HEK293 (cell line): ENCODE results near the gene NUDT8.
"Not testable (repeated sequence)": the region's sequence is repeated elsewhere in the genome, so short reads cannot be mapped to it uniquely, and the experiment has no call there.

Experiments
- CTCF ChIA-PET: fragments of 350-600 bp; formaldehyde crosslinking; extraction: SDS; loops from one replicate; lab custom pipeline; 2021; ENCODE audit warnings: antibody characterized with exemption; lab: Yijun Ruan, JAX
- POLR2A ChIA-PET: fragments of 300-600 bp; formaldehyde crosslinking; extraction: SDS; loops from one replicate; lab custom pipeline; 2020; ENCODE audit warnings: antibody characterized with exemption, inconsistent platforms; lab: Yijun Ruan, JAX
- H3K27ac ChIP-seq: fragments of 200-500 bp; sonication (Bioruptor generic); 2 replicates; pipeline ENCODE4 v1.5.1; 2014; ENCODE audit warnings: low read depth, low read length, control low read depth, inconsistent platforms; ENCODE audit errors: extremely low read depth
- H3K36me3 ChIP-seq, 2 experiments: fragments of 200-500 bp in 1 of 2; sonication (Bioruptor generic) in 1 of 2; 1 replicate in 1 of 2; 2 replicates in 1 of 2; pipeline ENCODE4 v1.5.1; 2014 to 2017; ENCODE audit warnings: inconsistent platforms in 2 of 2, low read length in 2 of 2; ENCODE audit not compliant: control insufficient read depth in 2 of 2, insufficient read depth in 1 of 2
- H3K4me1 ChIP-seq: fragments of 200-500 bp; sonication (Bioruptor generic); 2 replicates; pipeline ENCODE4 v1.5.1; 2014; ENCODE audit warnings: mild to moderate bottlenecking, low read length, inconsistent platforms; ENCODE audit not compliant: control insufficient read depth, insufficient read depth
- H3K4me3 ChIP-seq: 2 replicates; pipeline ENCODE4 v1.5.1; 2011; ENCODE audit warnings: low read depth, mild to moderate bottlenecking, control low read depth, low read length, moderate library complexity
- H3K9me3 ChIP-seq: fragments of 200-500 bp; sonication (Bioruptor generic); 2 replicates; pipeline ENCODE4 v1.5.1; 2014; ENCODE audit warnings: low read depth, low read length, inconsistent platforms; ENCODE audit not compliant: control insufficient read depth, insufficient read depth
- KLF1 ChIP-seq: fragments of 450-650 bp; formaldehyde crosslinking; IDR thresholded peaks from 2 replicates; pipeline ENCODE4 v1.5.1; 2016; ENCODE audit warnings: missing biosample characterization, missing genetic modification characterization
- SETDB1 ChIP-seq: IDR thresholded peaks from one replicate; pipeline ENCODE4 v1.6.1; 2017; ENCODE audit warnings: mild to moderate bottlenecking, low read length, moderate library complexity, mixed read lengths; ENCODE audit not compliant: insufficient read length
- ZBTB17 ChIP-seq: fragments of 450-650 bp; formaldehyde crosslinking; IDR thresholded peaks from 2 replicates; pipeline ENCODE4 v1.5.1; 2016; ENCODE audit warnings: missing biosample characterization, missing genetic modification characterization
- ZFP41 ChIP-seq: fragments of 450-650 bp; formaldehyde crosslinking; IDR thresholded peaks from 2 replicates; pipeline ENCODE4 v1.5.1; 2016; ENCODE audit warnings: missing biosample characterization, missing genetic modification characterization, borderline replicate concordance
- ZNF146 ChIP-seq: fragments of 450-650 bp; formaldehyde crosslinking; IDR thresholded peaks from 2 replicates; pipeline ENCODE4 v1.5.1; 2016; ENCODE audit warnings: missing biosample characterization, missing genetic modification characterization
- ZNF157 ChIP-seq: fragments of 450-650 bp; formaldehyde crosslinking; IDR thresholded peaks from 2 replicates; pipeline ENCODE4 v1.5.1; 2016; ENCODE audit warnings: missing biosample characterization, missing genetic modification characterization
- ZNF623 ChIP-seq: fragments of 450-650 bp; formaldehyde crosslinking; IDR thresholded peaks from 2 replicates; pipeline ENCODE4 v1.5.1; 2016; ENCODE audit warnings: missing biosample characterization, missing genetic modification characterization
- ZNF626 ChIP-seq: fragments of 450-650 bp; sonication (Bioruptor Pico); formaldehyde crosslinking; IDR thresholded peaks from 2 replicates; pipeline ENCODE4 v1.5.1; 2018; ENCODE audit warnings: missing biosample characterization, missing genetic modification characterization, inconsistent platforms
- ZSCAN23 ChIP-seq: fragments of 450-650 bp; formaldehyde crosslinking; IDR thresholded peaks from 2 replicates; pipeline ENCODE4 v1.5.1; 2016; ENCODE audit warnings: missing biosample characterization, missing genetic modification characterization
- TF ChIP-seq, protein P1 (sequence below): fragments of 450-650 bp; formaldehyde crosslinking; IDR thresholded peaks from 2 replicates; pipeline ENCODE4 v1.5.1; 2016; ENCODE audit warnings: missing biosample characterization, missing genetic modification characterization, borderline replicate concordance
- TF ChIP-seq, protein P2 (sequence below): fragments of 450-650 bp; formaldehyde crosslinking; IDR thresholded peaks from 2 replicates; pipeline ENCODE4 v1.5.1; 2017; ENCODE audit warnings: missing biosample characterization, missing genetic modification characterization

The NUDT8 gene

DNA sequence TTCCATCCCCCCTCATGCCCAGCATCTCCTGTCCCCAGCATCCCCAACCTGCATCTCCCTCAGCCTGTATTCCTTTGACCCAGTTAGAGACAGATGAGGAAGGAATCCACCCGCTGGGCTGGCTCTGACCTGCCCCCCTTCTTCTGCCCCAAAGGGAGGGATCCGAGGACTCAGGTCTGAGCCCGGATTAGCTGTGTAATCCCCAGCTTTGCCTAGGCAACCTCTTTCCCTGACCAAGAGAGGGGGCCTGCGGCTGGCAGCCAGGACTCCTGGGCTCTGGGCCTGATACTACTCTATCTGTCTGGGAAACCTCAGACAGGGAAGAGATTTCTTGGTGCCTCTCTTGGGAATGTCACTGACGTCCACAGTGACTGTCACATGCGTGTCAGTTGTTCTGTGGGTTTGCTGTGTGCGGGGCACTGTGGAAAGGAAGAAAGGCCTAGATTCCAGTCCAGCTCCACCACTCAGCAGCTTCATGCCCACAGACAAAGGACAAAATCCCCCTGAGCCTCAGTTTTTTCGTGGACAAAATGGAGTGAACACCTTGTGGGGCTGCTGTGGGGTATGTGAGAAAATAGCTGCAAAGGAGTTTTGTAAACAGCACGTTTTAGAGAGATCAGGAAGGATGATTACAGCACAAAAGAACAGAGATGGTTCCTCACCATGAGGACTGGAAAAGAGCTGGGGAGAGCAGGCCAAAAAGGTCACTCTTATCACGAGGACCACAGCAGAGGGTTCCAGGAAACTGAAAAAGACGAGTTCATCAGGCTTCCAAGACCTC, 24.3 kb downstream of the NUDT8 start:
- Histone ChIP-seq H3K4me3 (no peak overlapping the region), H3K36me3 (peaks cover 0 to 21% of the 10 kb centered on the region in 2 experiments; a peak in 1 of 3 replicates), H3K4me1 (no peaks in the 10 kb centered on the region), H3K9me3 (no peaks in the 10 kb centered on the region), H3K27ac (no peak overlapping the region)
- TF ChIP-seq ZNF626 (tag by site-specific recombination) = no peak
- TF ChIP-seq ZNF157 (tag by site-specific recombination) = no peak
- TF ChIP-seq SETDB1 = no peak
- TF ChIP-seq ZSCAN23 (tag by site-specific recombination) = no peak
- no peak for TF ChIP-seq ZFP41
- no peak for TF ChIP-seq ZNF623 (tag by site-specific recombination)
- ChIA-PET POLR2A (interaction anchor here (0.6 kb wide), 1 partner anchor 34 kb away, joined by 3 read pairs; no protein-coding TSS in a partner anchor), CTCF (no interaction called here)

DNA sequence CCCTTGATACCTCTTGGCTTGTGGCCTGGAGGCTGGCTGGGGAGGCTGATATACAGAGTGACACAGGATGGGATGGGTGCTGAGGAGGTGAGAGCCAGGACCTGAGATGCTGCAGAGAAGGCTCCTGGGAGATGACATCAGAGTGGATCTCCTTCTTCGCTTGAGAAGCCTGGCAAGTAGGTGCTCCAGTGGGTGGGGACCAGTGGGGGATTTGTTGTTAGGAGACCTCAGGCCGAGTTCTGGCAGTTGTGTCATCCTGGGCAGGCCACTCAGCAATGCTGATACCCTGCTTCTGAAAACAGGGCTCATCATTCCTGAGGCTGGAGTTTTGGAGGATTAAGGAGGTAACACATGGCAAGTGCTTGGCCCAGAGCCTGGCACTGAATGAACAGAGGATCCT, 24.9 kb downstream of the NUDT8 start:
- Histone ChIP-seq H3K27ac (no peak overlapping the region), H3K36me3 (peaks cover 0 to 16% of the 10 kb centered on the region in 2 experiments; a peak in 1 of 3 replicates), H3K4me1 (no peaks in the 10 kb centered on the region), H3K4me3 (no peak overlapping the region), H3K9me3 (no peaks in the 10 kb centered on the region)
- TF ChIP-seq ZNF146 (tag by site-specific recombination) = no peak
- 0 out of 2 replicates have a peak, but pooled peaks have one; percentile 15 for TF ChIP-seq ZBTB17
- POLR2A ChIA-PET = no interaction called here
- CTCF ChIA-PET = interaction anchor here (0.8 to 0.9 kb wide), 2 partner anchors 9 to 32 kb away, joined by 3 to 5 read pairs; no protein-coding TSS in a partner anchor

DNA sequence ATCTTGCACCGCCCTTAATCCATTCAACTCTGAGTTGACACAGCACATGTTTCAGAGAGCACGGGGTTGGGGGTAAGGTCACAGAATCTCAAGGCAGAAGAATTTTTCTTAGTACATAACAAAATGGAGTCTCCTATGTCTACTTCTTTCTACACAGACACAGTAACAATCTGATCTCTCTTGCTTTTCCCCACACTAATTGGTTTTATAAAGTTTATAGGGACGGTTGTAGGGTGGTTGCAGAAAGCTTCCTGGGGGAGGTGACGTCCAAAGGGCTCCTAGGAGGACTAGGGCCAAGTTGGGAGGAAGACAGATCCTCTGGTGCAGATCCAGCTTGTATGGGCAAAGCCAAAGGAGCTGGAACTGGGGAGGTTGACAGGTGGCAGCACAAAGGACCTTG, 25.6 kb downstream of the NUDT8 start:
- H3K27ac ChIP-seq, H3K4me1 ChIP-seq, H3K4me3 ChIP-seq, H3K9me3 ChIP-seq, POLR2A ChIA-PET: not testable (repeated sequence)
- CTCF ChIA-PET = interaction anchor here (0.8 to 0.9 kb wide), 2 partner anchors 9 to 31 kb away, joined by 3 to 5 read pairs; no protein-coding TSS in a partner anchor
- H3K36me3 ChIP-seq = peaks cover 0 to 10% of the 10 kb centered on the region in 2 experiments; a peak in 1 of 3 replicates

DNA sequence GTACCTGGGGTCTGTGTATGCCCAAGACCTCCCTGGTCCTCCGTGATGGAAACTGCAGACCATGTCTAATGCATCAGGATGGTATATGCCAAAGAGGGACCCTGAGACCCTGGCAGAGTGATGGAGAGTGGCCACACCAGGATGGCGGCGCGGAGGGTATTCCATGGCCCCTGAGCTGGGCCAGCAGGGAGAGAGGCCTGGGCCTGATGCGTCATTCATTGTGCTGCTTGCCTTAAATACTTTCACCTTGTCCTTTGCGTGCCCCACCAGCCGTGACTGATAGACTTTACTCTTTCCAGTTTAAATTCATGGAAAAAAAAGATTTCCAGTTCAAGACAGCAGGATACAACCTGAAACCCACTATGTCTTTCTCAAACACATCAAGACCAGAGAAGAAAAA, 28.6 kb downstream of the NUDT8 start:
- no peak for TF ChIP-seq KLF1
- TF ChIP-seq, protein P1, sequence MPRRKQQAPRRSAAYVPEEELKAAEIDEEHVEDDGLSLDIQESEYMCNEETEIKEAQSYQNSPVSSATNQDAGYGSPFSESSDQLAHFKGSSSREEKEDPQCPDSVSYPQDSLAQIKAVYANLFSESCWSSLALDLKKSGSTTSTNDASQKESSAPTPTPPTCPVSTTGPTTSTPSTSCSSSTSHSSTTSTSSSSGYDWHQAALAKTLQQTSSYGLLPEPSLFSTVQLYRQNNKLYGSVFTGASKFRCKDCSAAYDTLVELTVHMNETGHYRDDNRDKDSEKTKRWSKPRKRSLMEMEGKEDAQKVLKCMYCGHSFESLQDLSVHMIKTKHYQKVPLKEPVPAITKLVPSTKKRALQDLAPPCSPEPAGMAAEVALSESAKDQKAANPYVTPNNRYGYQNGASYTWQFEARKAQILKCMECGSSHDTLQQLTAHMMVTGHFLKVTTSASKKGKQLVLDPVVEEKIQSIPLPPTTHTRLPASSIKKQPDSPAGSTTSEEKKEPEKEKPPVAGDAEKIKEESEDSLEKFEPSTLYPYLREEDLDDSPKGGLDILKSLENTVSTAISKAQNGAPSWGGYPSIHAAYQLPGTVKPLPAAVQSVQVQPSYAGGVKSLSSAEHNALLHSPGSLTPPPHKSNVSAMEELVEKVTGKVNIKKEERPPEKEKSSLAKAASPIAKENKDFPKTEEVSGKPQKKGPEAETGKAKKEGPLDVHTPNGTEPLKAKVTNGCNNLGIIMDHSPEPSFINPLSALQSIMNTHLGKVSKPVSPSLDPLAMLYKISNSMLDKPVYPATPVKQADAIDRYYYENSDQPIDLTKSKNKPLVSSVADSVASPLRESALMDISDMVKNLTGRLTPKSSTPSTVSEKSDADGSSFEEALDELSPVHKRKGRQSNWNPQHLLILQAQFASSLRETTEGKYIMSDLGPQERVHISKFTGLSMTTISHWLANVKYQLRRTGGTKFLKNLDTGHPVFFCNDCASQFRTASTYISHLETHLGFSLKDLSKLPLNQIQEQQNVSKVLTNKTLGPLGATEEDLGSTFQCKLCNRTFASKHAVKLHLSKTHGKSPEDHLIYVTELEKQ (tag by site-specific recombination) = no peak
- TF ChIP-seq, protein P2, sequence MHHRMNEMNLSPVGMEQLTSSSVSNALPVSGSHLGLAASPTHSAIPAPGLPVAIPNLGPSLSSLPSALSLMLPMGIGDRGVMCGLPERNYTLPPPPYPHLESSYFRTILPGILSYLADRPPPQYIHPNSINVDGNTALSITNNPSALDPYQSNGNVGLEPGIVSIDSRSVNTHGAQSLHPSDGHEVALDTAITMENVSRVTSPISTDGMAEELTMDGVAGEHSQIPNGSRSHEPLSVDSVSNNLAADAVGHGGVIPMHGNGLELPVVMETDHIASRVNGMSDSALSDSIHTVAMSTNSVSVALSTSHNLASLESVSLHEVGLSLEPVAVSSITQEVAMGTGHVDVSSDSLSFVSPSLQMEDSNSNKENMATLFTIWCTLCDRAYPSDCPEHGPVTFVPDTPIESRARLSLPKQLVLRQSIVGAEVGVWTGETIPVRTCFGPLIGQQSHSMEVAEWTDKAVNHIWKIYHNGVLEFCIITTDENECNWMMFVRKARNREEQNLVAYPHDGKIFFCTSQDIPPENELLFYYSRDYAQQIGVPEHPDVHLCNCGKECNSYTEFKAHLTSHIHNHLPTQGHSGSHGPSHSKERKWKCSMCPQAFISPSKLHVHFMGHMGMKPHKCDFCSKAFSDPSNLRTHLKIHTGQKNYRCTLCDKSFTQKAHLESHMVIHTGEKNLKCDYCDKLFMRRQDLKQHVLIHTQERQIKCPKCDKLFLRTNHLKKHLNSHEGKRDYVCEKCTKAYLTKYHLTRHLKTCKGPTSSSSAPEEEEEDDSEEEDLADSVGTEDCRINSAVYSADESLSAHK (tag by site-specific recombination) = no peak
- TF ChIP-seq, all 188 proteins: peak for 0
- ChIA-PET POLR2A (no interaction called here), CTCF (no interaction called here)
- Histone ChIP-seq H3K4me3 (no peak overlapping the region), H3K36me3 (no peaks in the 10 kb centered on the region), H3K4me1 (no peaks in the 10 kb centered on the region), H3K9me3 (no peaks in the 10 kb centered on the region), H3K27ac (no peak overlapping the region)
